ENCODE measurements around the gene TRAF3IP3.

Gene TRAF3IP3

GRCh38 chr1:209803568-209803967 is 47.7 kb downstream of the TRAF3IP3 start:
- no peak for DNase-seq

- DNase-seq, result no peak
Measured at GRCh38 chr1:209805341-209805781, 49.5 kb downstream of the TRAF3IP3 start.

- DNase-seq, result peak; percentile 56
Measured at GRCh38 chr1:209805875-209806760, 50.3 kb downstream of the TRAF3IP3 start, which contains the start of gene IRF6. Gene IRF6, minus strand, starts transcription at chr1:209806142. Its CDS starts 4,729 bp downstream, at chr1:209801413.

- DNase-seq, result no peak
Measured at GRCh38 chr1:209807509-209807908, 51.7 kb downstream of the TRAF3IP3 start.

- no peak for DNase-seq
Measured at GRCh38 chr1:209808059-209808581, 52.3 kb downstream of the TRAF3IP3 start.

- no peak for DNase-seq
Measured at GRCh38 chr1:209809611-209810010, 53.8 kb downstream of the TRAF3IP3 start.

GRCh38 chr1:209810783-209811182 is 54.9 kb downstream of the TRAF3IP3 start:
- DNase-seq, result no peak

GRCh38 chr1:209813902-209814301 is 58.0 kb downstream of the TRAF3IP3 start:
- no peak for DNase-seq

GRCh38 chr1:209815490-209815889 is 59.6 kb downstream of the TRAF3IP3 start:
- DNase-seq, result no peak

- DNase-seq, result no peak
Measured at GRCh38 chr1:209815931-209816341, 60.1 kb downstream of the TRAF3IP3 start.

GRCh38 chr1:209816923-209817322 is 61.1 kb downstream of the TRAF3IP3 start:
- no peak for DNase-seq

GRCh38 chr1:209817691-209818090 is 61.8 kb downstream of the TRAF3IP3 start:
- DNase-seq, result no peak

- no peak for DNase-seq
Measured at GRCh38 chr1:209819058-209819457, 63.2 kb downstream of the TRAF3IP3 start.

GRCh38 chr1:209820986-209821385 is 65.1 kb downstream of the TRAF3IP3 start:
- DNase-seq, result no peak

- DNase-seq, result no peak
Measured at GRCh38 chr1:209822706-209823105, 66.9 kb downstream of the TRAF3IP3 start.

GRCh38 chr1:209823143-209824041 is 67.5 kb downstream of the TRAF3IP3 start:
- peak; percentile 15 for DNase-seq

GRCh38 chr1:209825591-209826434 is 70.0 kb downstream of the TRAF3IP3 start:
- no peak for DNase-seq

- peak; percentile 93 for DNase-seq
Measured at GRCh38 chr1:209827384-209828262, 71.8 kb downstream of the TRAF3IP3 start, which contains the start of gene UTP25. Gene UTP25, plus strand, starts transcription at chr1:209827972. Its CDS starts 92 bp downstream, at chr1:209828064.

GRCh38 chr1:209829716-209830115 is 73.9 kb downstream of the TRAF3IP3 start:
- DNase-seq, result no peak

- no peak for DNase-seq
Measured at GRCh38 chr1:209830722-209831121, 74.9 kb downstream of the TRAF3IP3 start.

GRCh38 chr1:209831615-209832014 is 75.8 kb downstream of the TRAF3IP3 start:
- no peak for DNase-seq

All from stimulated activated CD4-positive, alpha-beta T cell treated with anti-CD3 and anti-CD28 coated beads, Interleukin-1b, Interleukin-23, amount 100 ng/mL, for 48 hours (primary cell).